Lung microvascular endothelial cell (primary cell): Measurements from ENCODE around the gene NF2. TPM values are rescaled to one million over a fixed set of nuclear protein-coding genes. Genes with fewer than 3 reads are reported as not detected.
"Not testable (repeated sequence)": the region's sequence is repeated elsewhere in the genome, so short reads cannot be mapped to it uniquely, and the experiment has no call there.

Experiments used
- DNase-seq, 2 donors: peaks; one replicate each; pipeline versions ENCODE4 v3.0.0 to v3.0.0-alpha.2; 2010; ENCODE audit warnings: low read depth in 2 of 2
- total RNA-seq: library from RNA; depleted of rRNA; stranded (reverse); fragments of >200 nt; gene quantifications from 2 replicates; pipeline ENCODE4 v1.2.1, GENCODE V29; 2014

NF2 gene
- 36.6 and 43.3 TPM in 2 replicates for total RNA-seq

DNA sequence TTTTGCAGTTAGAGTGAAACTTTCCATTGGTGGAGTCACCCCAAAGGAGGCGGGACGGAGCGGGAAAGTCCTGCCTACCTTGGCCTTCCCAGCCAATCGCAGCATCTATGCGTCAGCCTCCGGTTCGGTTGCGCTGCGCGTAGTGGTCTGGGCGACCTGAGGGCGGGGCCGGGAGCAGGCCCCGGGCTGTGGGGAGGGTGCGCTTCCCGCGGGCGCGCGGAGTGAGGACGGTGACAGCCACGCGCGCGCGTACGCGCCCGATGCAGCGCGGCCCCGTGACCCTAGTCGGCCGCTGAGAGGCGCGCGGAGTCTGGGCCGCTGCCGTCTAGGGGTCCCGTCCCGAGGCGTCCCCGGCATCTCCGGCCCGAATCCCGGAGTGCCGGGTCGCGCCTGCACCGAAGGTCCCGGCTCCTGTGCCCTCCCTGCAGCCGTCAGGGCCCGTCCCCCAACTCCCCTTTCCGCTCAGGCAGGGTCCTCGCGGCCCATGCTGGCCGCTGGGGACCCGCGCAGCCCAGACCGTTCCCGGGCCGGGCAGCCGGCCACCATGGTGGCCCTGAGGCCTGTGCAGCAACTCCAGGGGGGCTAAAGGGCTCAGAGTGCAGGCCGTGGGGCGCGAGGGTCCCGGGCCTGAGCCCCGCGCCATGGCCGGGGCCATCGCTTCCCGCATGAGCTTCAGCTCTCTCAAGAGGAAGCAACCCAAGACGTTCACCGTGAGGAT is at the start of gene NF2:
Gene NF2, plus strand, starts transcription at position 276 of the 718 bp plus-strand sequence. Its CDS starts 366 bp downstream, at position 642.
- peak; percentile 99 to 100 for DNase-seq

DNA sequence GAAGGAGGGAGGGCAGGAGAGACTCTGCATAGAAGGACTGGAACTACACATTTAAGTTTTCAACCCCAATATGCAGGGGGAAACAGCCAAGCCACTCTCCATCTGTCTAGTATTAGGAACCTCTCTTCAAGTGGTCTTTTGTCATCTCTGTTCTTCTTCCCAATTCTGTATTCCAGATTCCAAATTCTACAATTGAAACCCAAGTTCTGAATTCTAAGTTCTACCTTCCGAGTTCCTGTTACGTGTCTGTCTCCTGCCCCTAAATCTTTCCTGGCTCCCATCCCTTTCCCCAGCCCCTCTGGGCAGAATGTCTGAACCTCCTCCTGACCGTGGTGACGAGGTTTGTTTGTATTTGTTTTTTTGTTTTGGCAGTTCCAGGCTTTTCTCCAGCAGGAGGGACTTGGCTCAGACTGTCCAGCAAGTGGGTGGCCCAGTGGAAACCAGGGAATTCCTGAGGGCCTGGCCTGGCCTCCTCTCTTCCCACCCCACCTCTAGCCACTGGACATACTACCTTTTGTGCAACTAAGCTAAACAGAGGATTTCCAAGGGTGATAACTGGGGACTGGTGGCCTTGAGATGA is 48.3 kb upstream of the NF2 start:
- no peak for DNase-seq

DNA sequence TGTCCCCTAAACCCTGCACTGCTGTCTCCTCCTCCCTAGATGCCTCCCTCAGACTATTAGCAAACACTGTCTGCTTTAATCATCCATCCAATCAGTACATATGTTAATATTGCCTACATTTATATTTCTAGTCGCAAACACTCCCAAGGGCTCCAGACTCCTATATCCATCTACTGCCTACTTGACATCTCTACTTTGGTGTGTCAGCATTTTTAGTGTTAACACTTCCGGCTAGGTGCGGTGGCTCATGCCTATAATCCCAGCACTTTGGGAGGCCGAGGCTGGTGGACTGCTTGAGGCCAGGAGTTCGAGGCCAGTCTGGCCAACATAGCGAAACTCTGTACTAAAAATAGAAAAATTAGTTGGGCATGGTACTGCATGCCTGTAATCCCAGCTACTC is 44.4 kb upstream of the NF2 start:
- no peak for DNase-seq

DNA sequence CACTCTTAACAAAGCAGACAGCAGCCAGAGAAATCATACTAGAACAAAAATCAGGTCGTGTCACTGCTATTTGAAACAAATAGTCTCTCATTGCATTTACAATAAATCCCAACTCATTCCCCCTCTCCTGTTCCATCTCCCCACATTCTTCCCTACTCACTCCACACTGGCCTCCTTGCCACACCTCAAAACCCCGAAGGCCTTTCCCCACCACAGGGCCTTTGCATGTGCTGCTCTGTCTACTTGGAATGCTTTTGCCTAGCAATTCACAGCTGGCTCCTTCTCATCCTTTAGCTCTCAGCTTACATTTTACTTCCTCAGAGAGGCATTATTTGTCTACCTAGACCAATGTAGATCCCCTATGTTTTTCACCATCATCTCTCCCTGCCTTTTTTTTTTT is 43.6 kb upstream of the NF2 start:
- no peak for DNase-seq

DNA sequence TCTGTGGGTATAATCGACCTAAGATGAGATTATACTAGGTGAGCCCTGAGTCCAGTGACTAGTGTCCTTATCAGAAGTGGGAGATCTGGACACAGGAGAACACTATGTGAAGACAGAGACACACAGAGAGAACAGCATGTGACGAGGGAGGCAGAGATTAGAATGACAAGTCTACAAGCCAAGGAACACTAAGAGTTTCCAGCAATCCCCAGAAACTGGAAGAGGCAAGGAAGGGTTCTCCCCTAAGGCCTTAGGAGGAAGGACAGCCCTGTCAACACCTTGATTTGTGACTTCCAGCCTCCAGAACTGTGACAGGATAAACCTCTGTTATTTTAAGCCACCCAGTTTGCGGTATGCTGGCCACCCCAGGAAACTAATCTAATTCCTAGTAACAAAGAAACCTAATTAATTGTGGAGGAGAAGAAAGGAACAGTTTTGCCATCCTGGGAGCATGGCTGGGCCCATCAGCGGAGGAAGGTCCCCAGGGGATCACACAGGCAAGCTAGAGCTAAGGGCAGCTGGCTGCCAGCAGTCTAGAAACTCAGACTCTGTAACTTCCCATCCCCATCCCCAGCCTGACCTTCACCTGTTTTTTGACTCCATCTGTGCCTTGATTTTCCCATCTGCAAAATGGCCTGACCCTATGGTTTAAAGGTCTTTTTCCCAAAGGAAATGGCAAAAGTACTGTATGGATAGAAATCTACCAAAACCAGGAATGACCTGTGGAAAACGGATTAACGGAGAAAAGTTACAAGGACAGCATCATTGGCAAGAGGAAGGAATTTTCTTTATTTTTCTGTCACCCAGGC is 39.6 kb upstream of the NF2 start:
- DNase-seq: no peak

DNA sequence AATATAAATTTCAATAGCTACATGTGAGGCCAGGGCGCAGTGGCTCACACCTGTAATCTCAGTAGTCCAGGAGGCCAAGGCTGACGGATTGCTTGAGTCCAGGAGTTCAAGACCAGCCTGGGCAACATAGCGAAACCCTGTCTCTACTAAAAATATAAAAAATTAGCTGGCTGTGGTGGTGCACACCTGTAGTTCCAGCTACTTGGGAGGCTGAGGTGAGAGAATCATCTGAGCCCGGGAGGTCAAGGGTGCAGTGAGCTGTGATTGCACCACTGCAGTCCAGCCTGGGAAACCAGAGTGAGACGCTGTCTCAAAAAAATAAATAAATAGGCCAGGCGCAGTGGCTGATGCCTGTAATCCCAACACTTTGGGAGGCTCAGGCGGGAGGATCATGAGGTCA is 36.9 kb upstream of the NF2 start:
- not testable (repeated sequence) for DNase-seq

DNA sequence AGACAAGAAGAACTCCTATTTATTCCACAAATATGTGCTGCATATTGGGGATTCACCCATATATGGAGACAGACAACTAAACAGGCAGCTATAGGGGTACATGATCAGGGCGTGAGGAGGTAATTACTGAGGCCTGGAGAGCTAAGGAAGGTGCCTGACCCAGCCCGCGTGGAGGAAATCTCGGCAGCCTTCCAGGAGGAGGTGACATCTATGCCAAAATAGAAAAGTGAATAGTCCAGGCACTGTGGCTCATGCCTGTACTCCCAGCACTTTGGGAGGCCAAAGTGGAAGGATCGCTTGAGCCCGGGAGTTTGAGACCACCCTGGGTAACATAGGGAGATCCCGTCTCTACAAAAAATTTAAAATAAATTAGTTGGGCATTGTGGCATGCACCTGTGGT is 36.1 kb upstream of the NF2 start:
- DNase-seq: no peak

DNA sequence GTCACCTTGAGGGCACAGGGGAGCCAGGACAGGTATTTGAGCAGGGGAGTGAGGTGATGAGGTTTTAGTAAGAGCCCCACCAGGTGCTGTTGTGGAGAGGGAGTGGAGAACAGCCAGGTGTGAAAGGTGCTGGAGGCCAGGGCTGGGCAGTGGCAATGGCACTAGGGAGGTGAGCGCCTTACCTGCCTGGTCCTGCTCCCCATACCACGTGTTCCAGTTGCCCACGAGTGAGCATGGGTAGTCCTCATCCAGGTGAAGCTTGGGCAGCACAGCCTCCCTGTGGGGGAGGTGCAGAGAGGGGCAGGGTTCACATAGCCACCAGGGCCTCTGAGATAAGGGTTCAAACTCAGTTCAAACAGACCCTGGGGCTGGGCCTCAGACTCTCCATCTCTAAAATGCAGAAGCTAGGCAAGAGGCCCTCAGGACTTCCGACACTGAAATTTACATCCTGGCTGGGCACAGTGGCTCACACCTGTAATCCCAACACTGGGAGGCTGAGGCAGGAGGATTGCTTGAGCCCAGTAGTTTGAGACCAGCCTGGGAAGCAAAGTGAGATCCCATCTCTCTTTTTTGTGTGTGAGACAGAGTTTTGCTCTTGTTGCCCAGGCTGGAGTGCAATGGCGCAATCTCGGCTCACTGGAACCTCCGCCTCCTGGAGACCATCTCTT is 34.3 kb upstream of the NF2 start:
- DNase-seq: no peak

DNA sequence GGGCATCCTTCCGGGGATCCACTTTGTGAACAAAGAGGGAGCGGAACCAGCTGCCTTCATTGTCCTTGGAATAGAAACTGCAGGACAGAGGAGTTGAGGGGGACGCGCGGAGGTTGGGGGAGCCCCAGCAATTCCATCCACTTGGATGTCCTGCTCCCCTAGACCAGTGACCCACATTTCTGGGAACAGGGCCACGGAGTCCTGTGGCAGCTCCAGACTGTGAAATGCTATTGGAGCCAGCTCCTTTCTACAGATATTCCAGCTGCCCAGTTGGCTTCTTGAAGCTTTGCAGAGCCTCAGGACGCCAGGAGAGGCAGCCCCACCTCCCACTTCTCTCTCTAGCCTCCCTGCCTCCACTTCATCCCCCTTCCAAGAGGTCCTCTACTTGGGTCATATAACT is 33.0 kb upstream of the NF2 start:
- no peak for DNase-seq

DNA sequence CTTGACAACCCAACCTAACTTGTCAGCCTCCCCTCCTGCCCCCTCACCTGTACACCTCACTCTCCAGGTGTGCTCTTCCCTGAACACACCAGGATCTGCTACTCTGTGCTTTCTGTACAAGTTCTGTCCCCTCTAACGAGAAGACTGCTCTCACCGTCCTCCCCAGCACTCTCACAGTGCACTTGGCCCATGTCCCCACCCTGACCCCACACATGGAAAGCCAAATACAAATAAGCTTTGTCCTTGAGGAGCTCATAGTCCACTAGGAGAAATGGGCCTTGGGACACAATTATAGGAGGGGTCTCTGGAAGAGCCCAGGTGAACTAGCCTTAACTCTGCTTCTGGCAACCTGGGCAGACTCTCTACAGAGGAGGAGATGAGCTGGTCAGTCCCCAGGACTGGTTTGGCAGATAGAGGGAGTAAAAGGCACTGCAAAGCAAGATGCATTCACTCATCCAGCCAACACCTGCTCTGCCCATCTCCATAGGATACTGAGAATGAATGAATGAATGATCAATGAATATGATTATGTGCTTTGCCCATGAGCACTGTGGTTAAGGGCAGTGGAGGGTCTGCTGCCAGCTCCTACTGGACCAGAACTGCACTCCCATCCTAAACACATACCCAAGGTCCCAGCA is 32.4 kb upstream of the NF2 start:
- no peak for DNase-seq

DNA sequence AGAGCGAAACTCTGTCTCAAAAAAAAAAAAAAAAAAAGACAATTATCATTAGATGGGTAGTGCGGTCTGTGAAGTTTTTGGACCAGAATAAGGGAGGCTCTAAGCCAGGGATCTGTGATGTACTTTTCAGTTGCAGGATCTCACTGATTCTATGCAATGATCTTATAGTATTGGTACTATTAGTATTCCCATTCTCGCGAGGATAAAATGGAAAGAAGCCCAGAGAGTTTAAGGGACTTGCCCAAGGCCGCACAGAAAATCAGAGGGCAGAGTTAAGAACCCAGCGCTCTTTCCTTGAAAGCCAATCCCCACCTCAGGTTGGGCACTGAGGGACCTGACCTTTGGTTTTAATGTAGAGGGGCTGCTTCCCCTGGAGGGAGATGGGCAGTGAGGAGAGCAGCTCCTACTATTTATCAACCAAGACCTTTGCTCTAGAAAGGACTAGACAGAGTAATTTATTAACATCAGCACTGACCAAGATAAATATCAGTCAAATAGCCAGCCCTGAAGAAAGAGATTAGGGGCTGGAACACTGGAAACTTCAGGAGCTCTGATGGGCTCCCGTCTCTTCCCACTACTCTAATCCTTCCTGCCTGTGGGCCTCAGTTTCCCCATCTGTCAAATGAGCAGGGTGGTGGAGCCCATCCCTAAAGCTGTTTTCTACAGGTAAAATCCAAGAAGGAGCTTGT is 28.5 kb upstream of the NF2 start:
- DNase-seq: no peak

DNA sequence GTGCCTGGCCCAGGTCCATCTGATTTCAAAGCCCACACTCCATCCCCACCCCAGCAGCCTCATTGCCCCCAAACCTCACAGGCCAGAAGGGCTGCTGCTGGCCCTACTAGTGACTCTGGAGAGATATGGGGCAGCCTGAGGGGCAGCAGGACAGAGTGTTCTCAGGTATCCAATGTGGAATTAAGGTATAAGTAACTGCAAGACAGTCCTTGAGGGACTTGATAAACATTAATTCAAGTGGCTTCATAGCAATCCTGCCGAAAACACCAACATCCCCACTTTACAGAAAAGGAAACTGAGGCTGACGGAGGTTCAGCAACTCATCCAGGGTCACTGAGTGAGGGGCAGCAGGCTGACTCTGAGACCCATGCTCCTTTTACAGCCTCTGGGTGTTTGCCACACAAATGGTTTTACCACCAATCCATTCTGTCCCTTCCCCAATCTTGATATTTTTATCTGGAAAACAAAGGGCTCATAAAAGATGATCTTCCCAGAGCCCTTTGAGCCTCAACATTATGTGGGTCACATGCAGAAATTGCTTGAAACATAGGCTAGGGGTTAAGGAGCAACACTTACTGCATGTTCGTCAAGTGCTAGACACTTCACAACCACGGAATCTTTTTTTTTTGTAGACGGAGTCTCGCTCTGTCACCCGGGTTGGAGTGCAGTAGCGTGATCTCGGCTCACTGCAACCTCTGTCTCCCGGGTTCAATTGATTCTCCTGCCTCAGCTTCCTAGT is 24.8 kb upstream of the NF2 start:
- DNase-seq: no peak

DNA sequence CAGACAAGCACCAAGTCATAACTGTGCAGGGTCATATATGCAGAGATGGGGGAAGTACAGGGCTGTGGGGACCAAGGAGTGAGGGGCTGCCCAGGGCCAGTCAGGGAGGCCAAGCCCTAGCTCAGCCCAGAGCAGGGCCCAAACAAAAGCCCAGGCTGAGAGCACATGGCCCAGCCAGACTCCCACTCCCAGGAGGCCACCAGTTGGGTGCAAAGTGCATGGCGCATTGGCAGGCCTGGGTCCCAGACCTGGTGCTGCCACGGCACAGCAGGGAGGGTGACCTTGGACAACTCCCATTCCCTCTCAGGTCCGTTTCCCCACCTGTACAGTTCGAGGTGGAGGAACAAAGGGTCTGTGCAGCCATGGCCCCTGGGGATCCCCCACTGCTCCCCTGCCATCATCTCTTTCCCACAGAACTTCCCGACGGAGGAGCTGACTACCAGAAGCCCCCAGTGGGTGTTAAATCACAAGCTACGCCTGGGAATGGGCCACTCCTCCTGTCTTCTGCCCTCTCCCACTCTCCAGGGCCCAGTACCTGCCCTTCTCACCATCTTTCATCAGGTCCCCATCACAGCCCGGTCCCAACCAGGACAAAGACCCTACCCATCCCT is 23.1 kb upstream of the NF2 start:
- DNase-seq: no peak

DNA sequence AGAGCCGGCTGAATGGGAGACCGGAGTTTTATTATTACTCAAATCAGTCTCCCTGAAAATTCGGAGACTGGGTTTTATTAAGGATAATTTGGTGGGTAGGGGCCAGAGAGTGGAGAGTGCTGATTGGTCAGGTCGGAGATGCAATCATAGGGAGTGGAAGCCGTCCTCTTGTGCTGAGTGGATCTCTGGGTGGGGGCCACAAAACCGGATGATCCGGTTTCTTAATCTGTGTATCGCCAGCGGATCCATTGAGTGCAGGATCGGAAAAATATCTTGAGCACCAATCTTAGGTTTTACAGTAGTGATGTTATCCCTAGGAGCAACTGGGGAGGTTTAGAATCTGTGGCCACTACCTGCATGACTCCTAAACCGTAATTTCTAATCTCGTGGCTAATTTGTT is 21.6 kb upstream of the NF2 start:
- no peak for DNase-seq

DNA sequence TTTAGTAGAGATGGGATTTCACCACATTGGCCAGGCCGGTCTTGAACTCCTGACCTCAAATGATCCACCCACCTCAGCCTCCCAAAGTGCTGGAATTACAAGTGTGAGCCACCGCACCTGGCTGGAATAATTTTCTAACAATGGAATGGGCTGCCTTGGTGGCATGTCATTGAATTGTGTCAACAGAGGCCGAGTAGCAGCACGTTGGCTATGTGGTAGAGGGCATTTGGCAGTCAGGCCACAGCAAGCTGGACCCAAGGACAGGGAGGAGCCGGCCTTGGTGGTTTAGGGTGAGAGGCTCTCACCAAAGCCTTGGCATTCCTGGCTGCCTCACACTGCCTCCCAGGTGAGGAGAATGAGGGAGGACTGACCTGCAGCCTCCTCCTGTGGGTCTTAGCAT is 18.5 kb upstream of the NF2 start:
- no peak for DNase-seq

DNA sequence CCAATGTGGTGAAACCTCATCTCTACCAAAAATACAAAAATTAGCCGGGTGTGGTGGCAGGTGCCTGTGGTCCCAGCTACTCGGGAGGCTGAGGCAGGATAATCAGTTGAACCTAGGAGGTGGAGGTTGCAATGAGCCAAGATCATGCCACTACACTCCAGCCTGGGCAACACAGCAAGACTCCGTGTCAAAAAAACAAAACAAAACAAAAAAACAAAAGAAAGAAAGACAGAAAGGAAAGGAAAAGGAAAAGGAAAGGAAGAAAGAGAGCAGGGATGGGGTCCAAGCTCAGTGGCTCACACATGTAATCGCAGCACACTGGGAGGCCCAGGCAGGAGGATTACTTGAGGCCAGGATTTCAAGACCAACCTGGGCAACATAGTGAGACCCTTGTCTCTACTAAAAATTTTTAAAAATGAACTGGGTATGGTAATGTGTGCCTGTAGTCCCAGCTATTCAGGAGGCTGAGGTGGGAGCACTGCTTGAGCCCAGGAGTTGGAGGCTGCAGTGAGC is 17.2 kb upstream of the NF2 start:
- DNase-seq: not testable (repeated sequence)

DNA sequence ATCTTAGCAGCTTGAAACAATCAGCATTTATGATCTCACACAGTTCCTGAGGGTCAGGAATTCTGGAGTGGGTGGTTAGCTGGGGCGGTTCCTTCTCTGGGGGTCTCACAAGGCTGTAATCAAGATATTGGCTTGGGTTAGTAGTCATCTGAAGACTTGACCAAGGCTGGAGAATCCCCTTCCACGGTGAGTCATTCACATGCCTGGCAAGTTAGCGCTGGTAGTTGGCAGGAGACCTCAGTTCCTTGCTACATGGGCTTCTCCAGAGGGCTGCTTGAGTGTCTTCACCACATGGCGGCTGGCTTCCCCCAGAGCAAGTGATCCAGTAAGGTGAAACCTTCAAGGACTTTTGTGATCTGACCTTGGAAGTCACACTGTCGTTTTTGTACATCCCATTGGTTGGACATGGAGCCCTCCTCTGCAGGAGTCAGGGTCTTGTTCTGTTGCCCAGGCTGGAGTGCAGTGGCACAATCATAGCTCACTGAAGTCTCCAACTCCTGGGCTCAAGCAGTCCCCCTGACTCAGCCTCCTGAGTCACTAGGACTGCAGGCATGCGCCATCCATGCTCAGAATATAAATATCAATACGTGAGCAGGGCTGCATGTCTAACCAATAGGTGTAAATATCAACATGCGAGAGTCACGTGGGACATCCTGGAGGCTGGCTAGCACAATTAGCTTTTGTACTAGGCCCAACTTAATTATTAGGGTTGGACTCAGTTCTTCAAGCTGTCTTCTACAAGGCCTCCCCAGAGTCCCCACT is 15.3 kb upstream of the NF2 start:
- peak in 1 of 2 donors; percentile 74 for DNase-seq

DNA sequence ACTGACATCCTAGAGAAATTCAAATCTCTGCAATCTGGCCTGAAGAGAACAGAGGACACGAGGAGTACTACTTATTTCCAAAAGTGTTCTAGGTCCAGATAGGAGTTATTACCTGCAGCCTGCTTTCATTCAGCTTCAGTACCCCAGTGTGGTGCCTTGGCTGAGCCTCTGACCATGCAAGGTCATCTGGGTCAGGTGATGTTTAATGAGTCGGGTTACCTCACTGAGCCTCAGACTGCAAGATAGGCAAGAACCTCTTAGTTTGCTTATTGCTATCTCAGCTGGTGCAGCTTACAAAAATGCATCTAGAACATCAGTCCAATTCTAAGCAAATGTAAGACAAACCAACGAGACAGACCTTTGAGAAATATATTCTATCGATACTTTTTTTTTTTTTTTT is 9.5 kb upstream of the NF2 start:
- no peak for DNase-seq

DNA sequence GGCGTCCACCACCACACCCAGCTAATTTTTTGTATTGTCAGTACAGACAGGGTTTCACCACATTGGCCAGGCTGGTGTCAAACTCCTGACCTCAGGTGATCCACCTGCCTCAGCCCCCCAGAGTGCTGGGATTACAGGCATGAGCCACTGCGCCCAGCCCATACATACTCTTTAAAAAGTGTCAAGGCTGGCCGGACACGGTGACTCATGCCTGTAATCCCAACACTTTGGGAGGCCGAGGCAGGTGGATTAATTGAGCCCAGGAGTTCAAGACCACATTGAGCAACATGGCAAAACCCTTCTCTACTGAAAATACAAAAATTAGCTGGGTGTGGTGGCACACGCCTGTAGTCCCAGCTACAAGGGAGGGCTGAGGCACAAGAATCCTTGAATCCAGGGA is 9.0 kb upstream of the NF2 start:
- DNase-seq: not testable (repeated sequence)
